PC-3 (cell line): ENCODE data around the gene PPP4R1. TPM values are rescaled to one million over a fixed set of nuclear protein-coding genes. Genes with fewer than 3 reads are reported as not detected.

Experiments
- ATAC-seq: fragments of 200-7000 bp; cut with Tn5 transposase; 2 replicates; pipeline ENCODE4 v1.9.1; 2020; ENCODE audit warnings: mild to moderate bottlenecking, moderate library complexity
- BruUV-seq: library from RNA; stranded (reverse); fragments of 400-500 nt; replicated peaks from 2 replicates; lab custom pipeline; 2021; lab: Mats Ljungman, UMichigan
- CTCF ChIA-PET: fragments of 300-600 bp; sonication (Branson Sonifier 250); formaldehyde crosslinking; loops from one replicate; lab custom pipeline; 2022; ENCODE audit warnings: antibody characterized with exemption; lab: Charles Lee
- POLR2A ChIA-PET: fragments of 300-600 bp; sonication (Branson Sonifier 250); formaldehyde crosslinking; loops from one replicate; lab custom pipeline; 2022; ENCODE audit warnings: antibody characterized with exemption; ENCODE audit not compliant: unreplicated experiment; lab: Charles Lee
- DNase-seq: peaks from one replicate; pipeline ENCODE4 v3.0.0-alpha.2; 2015
- H2AFZ ChIP-seq: fragments of 300-600 bp; sonication (generic); 2 replicates; pipeline ENCODE4 v1.6.0; 2016; ENCODE audit warnings: antibody characterized with exemption, low read length
- H3F3A ChIP-seq: fragments of 300-600 bp; sonication (generic); one replicate; pipeline ENCODE4 v1.6.0; 2017; ENCODE audit warnings: antibody characterized with exemption, low read length, control low read depth, mild to moderate bottlenecking; ENCODE audit not compliant: unreplicated experiment
- H3K27ac ChIP-seq: fragments of 300-600 bp; sonication (generic); 2 replicates; pipeline ENCODE4 v1.5.1; 2016; ENCODE audit warnings: mild to moderate bottlenecking, low read length
- H3K27me3 ChIP-seq: fragments of 300-600 bp; sonication (generic); 2 replicates; pipeline ENCODE4 v1.6.1; 2016; ENCODE audit warnings: low read length, mixed read lengths
- H3K36me3 ChIP-seq: fragments of 300-600 bp; sonication (generic); 2 replicates; pipeline ENCODE4 v1.6.1; 2016; ENCODE audit warnings: low read depth, mixed run types, low read length, mixed read lengths
- H3K4me1 ChIP-seq: fragments of 300-600 bp; sonication (generic); 2 replicates; pipeline ENCODE4 v1.5.1; 2016; ENCODE audit warnings: low read length; ENCODE audit not compliant: insufficient read depth
- H3K4me2 ChIP-seq: fragments of 300-600 bp; sonication (generic); 2 replicates; pipeline ENCODE4 v1.6.0; 2016; ENCODE audit warnings: low read length
- H3K4me3 ChIP-seq: fragments of 300-600 bp; sonication (generic); 2 replicates; pipeline ENCODE4 v1.5.1; 2016; ENCODE audit warnings: mild to moderate bottlenecking, low read length, mixed read lengths
- H3K79me2 ChIP-seq: fragments of 300-600 bp; sonication (generic); 2 replicates; pipeline ENCODE4 v1.6.1; 2017; ENCODE audit warnings: low read length, mixed read lengths
- H3K9ac ChIP-seq: fragments of 300-600 bp; sonication (generic); 2 replicates; pipeline ENCODE4 v1.6.0; 2016; ENCODE audit warnings: mild to moderate bottlenecking, low read length
- H3K9me2 ChIP-seq: fragments of 300-600 bp; sonication (generic); replicated peaks from 2 replicates; pipeline ENCODE4 v1.6.1; 2016; ENCODE audit warnings: mixed run types, low read length, mixed read lengths
- H3K9me3 ChIP-seq: fragments of 300-600 bp; sonication (generic); 2 replicates; pipeline ENCODE4 v1.6.1; 2016; ENCODE audit warnings: low read length, mixed read lengths
- H4K20me1 ChIP-seq: fragments of 300-600 bp; sonication (generic); 2 replicates; pipeline ENCODE4 v1.6.1; 2016; ENCODE audit warnings: low read length, mixed read lengths
- CTCF ChIP-seq: fragments of 300-600 bp; sonication (generic); conservative IDR thresholded peaks from 2 replicates; pipeline ENCODE4 v1.5.1; 2017; ENCODE audit warnings: antibody characterized with exemption, low read depth, mild to moderate bottlenecking, low read length
- EZH2 ChIP-seq: fragments of 300-600 bp; sonication (generic); IDR thresholded peaks from one replicate; pipeline ENCODE4 v1.6.1; 2017; ENCODE audit warnings: antibody characterized with exemption, mild to moderate bottlenecking, low read length; ENCODE audit not compliant: unreplicated experiment
- EZH2phosphoT487 ChIP-seq: fragments of 300-600 bp; sonication (generic); IDR thresholded peaks from 2 replicates; pipeline ENCODE4 v1.6.1; 2018; ENCODE audit warnings: mild to moderate bottlenecking, antibody characterized with exemption, low read length, borderline replicate concordance
- intact Hi-C: fragments of 100-400 bp; cut with micrococcal nuclease; formaldehyde crosslinking; loops from 2 replicates; pipeline ENCODE4 v1.9.0; 2023
- total RNA-seq: library from RNA; depleted of rRNA; stranded (reverse); fragments of >200 nt; gene quantifications from 2 replicates; pipeline ENCODE4 v1.2.3, GENCODE V29; 2014

PPP4R1 gene
- total RNA-seq, 1 experiment from 2014 or later, result 154 TPM

DNA sequence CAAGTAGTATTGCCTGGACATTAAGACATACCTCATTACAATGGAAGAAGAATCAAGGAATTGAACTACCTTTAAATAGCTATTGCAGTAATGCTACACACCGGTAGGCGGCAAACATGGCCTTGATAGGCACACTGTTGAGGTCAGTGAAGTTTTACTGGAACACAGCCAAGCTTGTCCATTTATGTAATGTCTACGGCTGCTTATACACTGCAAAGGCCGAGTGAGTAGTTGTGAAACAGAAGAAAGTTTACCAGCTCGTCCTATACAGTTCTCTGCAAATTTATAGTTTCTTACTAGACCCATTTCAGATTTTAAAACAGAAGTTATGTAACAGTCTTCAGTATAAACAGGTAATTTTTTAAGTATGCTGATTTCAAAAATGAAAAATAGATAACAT, 38.8 kb downstream of the PPP4R1 start:
- peak overlapping the region; percentile 19; the same call in 1 of the 2 replicates for H3K4me2 ChIP-seq
- no peak overlapping the region for H3K9ac ChIP-seq
- peak overlapping the region; percentile 2; the same call in 1 of the 2 replicates for H3K27ac ChIP-seq
- ChIA-PET CTCF (interaction anchor here (0.5 to 1.7 kb wide), 11 partner anchors 17 to 338 kb away, joined by 3 to 20 read pairs (median 4); partner anchors contain the start of gene VAPA), POLR2A (no interaction called here)
- intact Hi-C loops, result loop anchor here (1.0 to 10.0 kb wide), 6 partner anchors 33 to 339 kb away; partner anchors contain the start of gene VAPA
- H4K20me1 ChIP-seq, result no peaks in the 10 kb centered on the region
- H3K4me1 ChIP-seq, result peaks cover 5% of the 10 kb centered on the region; the same call in 1 of the 2 replicates
- H3K9me2 ChIP-seq, result no peaks in the 10 kb centered on the region
- H2AFZ ChIP-seq, result no peak overlapping the region
- no peaks in the 10 kb centered on the region for H3K79me2 ChIP-seq
- no peaks in the 10 kb centered on the region for H3K9me3 ChIP-seq
- no peaks in the 10 kb centered on the region for H3K27me3 ChIP-seq
- no peaks in the 10 kb centered on the region for H3F3A ChIP-seq
- peaks cover 72% of the 10 kb centered on the region for H3K36me3 ChIP-seq
- no peak for TF ChIP-seq EZH2
- TF ChIP-seq CTCF, result peak; percentile 95
- DNase-seq (peak; percentile 95), ATAC-seq (peak; percentile 98)
- BruUV-seq, result no TSS peak
- no peak overlapping the region for H3K4me3 ChIP-seq

- H3K9me3 ChIP-seq, result no peaks in the 10 kb centered on the region
- no peak overlapping the region for H3K27ac ChIP-seq
- no peaks in the 10 kb centered on the region for H3F3A ChIP-seq
- intact Hi-C loops, result loop anchor here (1.0 to 10.0 kb wide), 6 partner anchors 34 to 340 kb away; partner anchors contain the start of gene VAPA
- no peaks in the 10 kb centered on the region for H3K79me2 ChIP-seq
- ATAC-seq (no peak), DNase-seq (no peak)
- no peak overlapping the region for H3K4me2 ChIP-seq
- no peak overlapping the region for H3K9ac ChIP-seq
- H3K4me1 ChIP-seq, result peaks cover 5% of the 10 kb centered on the region; the same call in 1 of the 2 replicates
- no peak for TF ChIP-seq EZH2
- no peak for TF ChIP-seq EZH2phosphoT487
- TF ChIP-seq CTCF, result no peak
- BruUV-seq, result no TSS peak
- peaks cover 77% of the 10 kb centered on the region for H3K36me3 ChIP-seq
- H4K20me1 ChIP-seq, result no peaks in the 10 kb centered on the region
- ChIA-PET POLR2A (interaction anchor here (1.1 kb wide), 1 partner anchor 98 kb away, joined by 5 read pairs; no protein-coding TSS in a partner anchor), CTCF (interaction anchor here (1.3 to 1.7 kb wide), 2 partner anchors 74 to 110 kb away, joined by 4 to 20 read pairs; no protein-coding TSS in a partner anchor)
- H2AFZ ChIP-seq, result no peak overlapping the region
- H3K9me2 ChIP-seq, result no peaks in the 10 kb centered on the region
- H3K27me3 ChIP-seq, result no peaks in the 10 kb centered on the region
- H3K4me3 ChIP-seq, result no peak overlapping the region
Measured at GRCh38 chr18:9574473-9575115, 39.8 kb downstream of the PPP4R1 start.

GRCh38 chr18:9571546-9571945, 42.8 kb downstream of the PPP4R1 start:
- Histone ChIP-seq H2AFZ (no peak overlapping the region), H3K79me2 (0 out of 2 replicates have a peak, but pooled peaks cover 5% of the 10 kb centered on the region), H3K27ac (no peak overlapping the region), H3K4me2 (no peak overlapping the region), H3K36me3 (peaks cover 77% of the 10 kb centered on the region), H3K4me1 (peaks cover 15% of the 10 kb centered on the region), H3K4me3 (no peak overlapping the region), H3K9me2 (no peaks in the 10 kb centered on the region), H4K20me1 (0 out of 2 replicates have a peak, but pooled peaks cover 4% of the 10 kb centered on the region), H3K9me3 (no peaks in the 10 kb centered on the region), H3F3A (no peaks in the 10 kb centered on the region), H3K27me3 (no peaks in the 10 kb centered on the region), H3K9ac (no peak overlapping the region)
- ATAC-seq, result no peak
- TF ChIP-seq CTCF, result no peak
- TF ChIP-seq EZH2, result no peak
- no peak for TF ChIP-seq EZH2phosphoT487
- ChIA-PET POLR2A (no interaction called here), CTCF (no interaction called here)
- intact Hi-C loops, result loop anchor here (10.0 kb wide), 1 partner anchor 343 kb away; the partner anchor contains the start of gene VAPA
- no TSS peak for BruUV-seq
- no peak for DNase-seq
